ENCODE measurements around the gene FFAR2. TPM values are rescaled to one million over a fixed set of nuclear protein-coding genes. Genes with fewer than 3 reads are reported as not detected.
A peak's percentile ranks its signal among the peaks of the same experiment; 100 is the strongest.

FFAR2 gene
- total and polyA plus RNA-seq, 9 of the 15 experiments (the other 6 are each of a cell fraction or from before 2014, with no cell fraction given) = not detected

DNA sequence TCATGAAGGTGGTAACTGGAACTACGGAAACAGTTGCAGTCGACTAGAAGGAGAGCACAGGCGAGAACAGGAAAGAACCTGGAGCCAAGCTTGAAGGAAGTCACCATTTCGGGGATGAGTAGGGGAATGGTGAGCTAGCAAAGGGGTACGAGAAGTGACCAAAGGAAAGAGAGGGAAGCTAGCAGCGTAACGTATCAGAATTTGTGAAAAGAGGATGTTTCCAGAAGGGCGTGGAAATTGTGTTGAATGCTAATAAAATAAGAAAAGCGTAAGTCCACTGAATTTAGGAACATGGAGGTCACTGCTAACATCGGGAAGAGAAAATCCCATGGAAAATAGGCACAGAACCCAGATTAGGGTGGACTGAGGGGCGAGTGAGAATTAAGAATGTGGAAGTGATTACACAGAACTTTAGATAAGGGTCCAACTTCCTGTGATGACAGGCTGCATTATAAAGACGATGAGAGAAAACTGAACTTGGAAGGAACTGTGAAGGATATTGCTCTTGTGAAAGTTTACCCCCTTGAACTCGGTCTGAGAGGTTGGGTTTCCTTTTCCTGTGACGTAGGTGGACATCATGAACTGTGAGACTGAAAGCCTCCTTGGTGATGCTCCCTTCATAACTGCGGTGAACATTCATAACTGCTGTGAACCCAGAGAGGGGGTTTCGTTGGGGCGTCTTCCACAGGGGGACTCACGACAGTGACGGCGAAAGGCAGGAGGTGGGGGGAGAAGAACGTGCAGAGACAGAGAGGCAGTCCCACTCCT is 2.0 kb upstream of the FFAR2 start:
- H3K9me1 ChIP-seq (ENCODE audit: control insufficient read depth, insufficient read depth, low read length) = no peaks in the 10 kb centered on the region
- no peak overlapping the region for H3K4me3 ChIP-seq
- no peaks in the 10 kb centered on the region for H3K36me3 ChIP-seq (ENCODE audit: control insufficient read depth, insufficient read depth, low read length)
- no peak overlapping the region for H3K9ac ChIP-seq (ENCODE audit: insufficient read depth in 1 of 2, low read depth in 2 of 2, low read length in 2 of 2)
- ATAC-seq = no peak
- POLR2A ChIA-PET = no interaction called here
- no peak overlapping the region for H2AFZ ChIP-seq (ENCODE audit: low read depth, low read length)
- no peaks in the 10 kb centered on the region for H3K9me3 ChIP-seq (replicated peaks; ENCODE audit: control insufficient read depth, insufficient read depth, low read depth, low read length)
- peaks cover 4 to 16% of the 10 kb centered on the region in 2 experiments; a peak in 4 of 5 replicates for H3K4me1 ChIP-seq (replicated peaks in 1 of 2; ENCODE audit: control insufficient read depth in 2 of 2, insufficient read depth in 2 of 2, low read length in 2 of 2)
- no peaks in the 10 kb centered on the region for H4K20me1 ChIP-seq (replicated peaks; ENCODE audit: control insufficient read depth, insufficient read depth, low read length)
- no TSS peak for BruUV-seq (replicated peaks)
- CTCF ChIA-PET (ENCODE audit: low intra/inter-chr PET ratio) = no interaction called here
- intact Hi-C loops (cut with micrococcal nuclease) = no loop called here
- H3K4me2 ChIP-seq (ENCODE audit: insufficient read depth, low read length) = no peak overlapping the region
- H3K27me3 ChIP-seq (ENCODE audit: control insufficient read depth in 2 of 2, insufficient read depth in 2 of 2, low read length in 2 of 2) = peaks cover 43 to 56% of the 10 kb centered on the region in 2 experiments
- in situ Hi-C loops (cut with MboI) = no loop called here
- no peaks in the 10 kb centered on the region for H3K79me2 ChIP-seq (ENCODE audit: control insufficient read depth, insufficient read depth, low read length)
- no peak for DNase-seq (ENCODE audit: extremely low read depth in 1 of 4, low spot score in 3 of 4)
- WGBS (ENCODE audit: insufficient coverage, low coverage, missing lambda C conversion rate) = 14% methylated on average over 21 of the region's 21 CpGs
- FAIRE-seq = no peak
- H3K27ac ChIP-seq (ENCODE audit: extremely low read depth, low read depth, low read length) = no peak overlapping the region
- TF ChIP-seq NR2C2 (CRISPR knock-in tag; IDR thresholded peaks at IDR 0.05) (no peak), NR2C2 (tag; IDR thresholded peaks at IDR 0.05) (0 out of 2 replicates have a peak, but pooled peaks have one; percentile 30), ELF4 (CRISPR knock-in tag; IDR thresholded peaks at IDR 0.05) (no peak), ATF1 (CRISPR knock-in tag; IDR thresholded peaks at IDR 0.05) (no peak), ATF1 (tag; IDR thresholded peaks at IDR 0.05) (peak; percentile 38), THRA (IDR thresholded peaks at IDR 0.05) (no peak), IRF2 (CRISPR knock-in tag; IDR thresholded peaks at IDR 0.05) (no peak), ZNF232 (CRISPR knock-in tag; IDR thresholded peaks at IDR 0.05) (no peak), ZSCAN29 (IDR thresholded peaks at IDR 0.05) (no peak), DACH1 (IDR thresholded peaks at IDR 0.05; ENCODE audit: partially characterized antibody) (no peak), GABPA (tag; conservative IDR thresholded peaks at IDR 0.05; ENCODE audit: low read depth) (0 out of 2 replicates have a peak, but pooled peaks have one; percentile 25), MEIS2 (IDR thresholded peaks at IDR 0.05; ENCODE audit: partially characterized antibody) (peak; percentile 12), ZHX1 (conservative IDR thresholded peaks at IDR 0.05; ENCODE audit: low read length) (no peak)
- TF ChIP-seq, protein P1, sequence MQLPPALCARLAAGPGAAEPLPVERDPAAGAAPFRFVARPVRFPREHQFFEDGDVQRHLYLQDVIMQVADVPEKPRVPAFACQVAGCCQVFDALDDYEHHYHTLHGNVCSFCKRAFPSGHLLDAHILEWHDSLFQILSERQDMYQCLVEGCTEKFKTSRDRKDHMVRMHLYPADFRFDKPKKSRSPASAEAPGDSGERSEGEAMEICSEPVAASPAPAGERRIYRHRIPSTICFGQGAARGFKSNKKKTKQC (CRISPR knock-in tag; IDR thresholded peaks at IDR 0.05) = no peak
- TF ChIP-seq, protein P2, sequence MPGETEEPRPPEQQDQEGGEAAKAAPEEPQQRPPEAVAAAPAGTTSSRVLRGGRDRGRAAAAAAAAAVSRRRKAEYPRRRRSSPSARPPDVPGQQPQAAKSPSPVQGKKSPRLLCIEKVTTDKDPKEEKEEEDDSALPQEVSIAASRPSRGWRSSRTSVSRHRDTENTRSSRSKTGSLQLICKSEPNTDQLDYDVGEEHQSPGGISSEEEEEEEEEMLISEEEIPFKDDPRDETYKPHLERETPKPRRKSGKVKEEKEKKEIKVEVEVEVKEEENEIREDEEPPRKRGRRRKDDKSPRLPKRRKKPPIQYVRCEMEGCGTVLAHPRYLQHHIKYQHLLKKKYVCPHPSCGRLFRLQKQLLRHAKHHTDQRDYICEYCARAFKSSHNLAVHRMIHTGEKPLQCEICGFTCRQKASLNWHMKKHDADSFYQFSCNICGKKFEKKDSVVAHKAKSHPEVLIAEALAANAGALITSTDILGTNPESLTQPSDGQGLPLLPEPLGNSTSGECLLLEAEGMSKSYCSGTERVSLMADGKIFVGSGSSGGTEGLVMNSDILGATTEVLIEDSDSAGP (CRISPR knock-in tag; IDR thresholded peaks at IDR 0.05) = no peak
